K562 (cell line): ENCODE data around the gene PRPF18. TPM values are rescaled to one million over a fixed set of nuclear protein-coding genes. Genes with fewer than 3 reads are reported as not detected.

ENCODE experiments used
- ATAC-seq: fragments of 200-7000 bp; cut with Tn5 transposase; 3 replicates; pipeline ENCODE4 v1.9.1; 2020; ENCODE audit warnings: moderate library complexity
- BruUV-seq: library from RNA; stranded (reverse); fragments of 400-500 nt; replicated peaks from 2 replicates; lab custom pipeline; 2021; lab: Mats Ljungman, UMichigan
- CTCF ChIA-PET: fragments of 300-600 bp; formaldehyde crosslinking; extraction: SDS; loops from one replicate; lab custom pipeline; 2021; ENCODE audit warnings: low intra/inter-chr PET ratio; lab: Yijun Ruan, JAX
- POLR2A ChIA-PET: fragments of 300-600, 350-650 bp; sonication (Branson Sonifier 250); formaldehyde crosslinking; extraction: SDS; loops from one replicate; lab custom pipeline; 2021; ENCODE audit warnings: antibody characterized with exemption, inconsistent platforms; lab: Yijun Ruan, JAX
- DNase-seq, 4 experiments: peaks; one replicate each; pipeline versions ENCODE4 v3.0.0 to v3.0.0-alpha.2; 2011 to 2018; ENCODE audit warnings: low spot score in 3 of 4, mixed read lengths in 3 of 4; ENCODE audit errors: extremely low read depth in 1 of 4
- FAIRE-seq: peaks from 2 replicates; lab custom pipeline; 2011; peaks lifted over from hg19 to GRCh38; lab: Jason Lieb, UNC
- H2AFZ ChIP-seq: 2 replicates; pipeline ENCODE4 v1.6.0; 2011; ENCODE audit warnings: low read depth, low read length, control low read depth, inconsistent platforms
- H3K27ac ChIP-seq: fragments of 200-600 bp; 3 replicates; pipeline ENCODE4 v1.8.0; 2011; ENCODE audit warnings: low read depth, mild to moderate bottlenecking, control low read depth, inconsistent platforms, low read length, moderate library complexity, mixed read lengths; ENCODE audit errors: extremely low read depth
- H3K27me3 ChIP-seq, 2 experiments: fragments of 300-600 bp in 1 of 2; 2 replicates in 1 of 2; 3 replicates in 1 of 2; pipeline versions ENCODE4 v1.6.0 to v1.8.0; 2011; ENCODE audit warnings: inconsistent platforms in 2 of 2, low read length in 2 of 2, mild to moderate bottlenecking in 1 of 2, mixed read lengths in 1 of 2, moderate library complexity in 1 of 2; ENCODE audit not compliant: control insufficient read depth in 2 of 2, insufficient read depth in 2 of 2
- H3K36me3 ChIP-seq: fragments of 300-600 bp; 3 replicates; pipeline ENCODE4 v1.8.0; 2011; ENCODE audit warnings: mild to moderate bottlenecking, low read length, inconsistent platforms; ENCODE audit not compliant: control insufficient read depth, insufficient read depth
- H3K4me1 ChIP-seq, 2 experiments: fragments of 200-600 bp in 1 of 2; replicated peaks in 1 of 2; 2 replicates in 1 of 2; 3 replicates in 1 of 2; pipeline versions ENCODE4 v1.5.1 to v1.8.0; 2011; ENCODE audit warnings: inconsistent platforms in 2 of 2, low read length in 2 of 2, mild to moderate bottlenecking in 1 of 2, mixed read lengths in 1 of 2, moderate library complexity in 1 of 2; ENCODE audit not compliant: control insufficient read depth in 2 of 2, insufficient read depth in 2 of 2
- H3K4me2 ChIP-seq: 2 replicates; pipeline ENCODE4 v1.6.1; 2011; ENCODE audit warnings: low read length, control low read depth, inconsistent platforms, mixed read lengths; ENCODE audit not compliant: insufficient read depth
- H3K4me3 ChIP-seq: fragments of 200-600 bp; sonication (generic), shearing (Covaris generic); 2 replicates; pipeline ENCODE4 v1.5.1; 2016; ENCODE audit warnings: control low read depth, inconsistent platforms
- H3K79me2 ChIP-seq: fragments of 200-600 bp; 3 replicates; pipeline ENCODE4 v1.8.0; 2011; ENCODE audit warnings: low read length, inconsistent platforms; ENCODE audit not compliant: control insufficient read depth, insufficient read depth
- H3K9ac ChIP-seq, 2 experiments: 2 replicates each; pipeline versions ENCODE4 v1.6.0 to v1.6.1; 2011; ENCODE audit warnings: low read depth in 2 of 2, low read length in 2 of 2, control low read depth in 1 of 2, inconsistent platforms in 1 of 2, mild to moderate bottlenecking in 1 of 2, mixed read lengths in 1 of 2; ENCODE audit not compliant: insufficient read depth in 1 of 2
- H3K9me1 ChIP-seq: one replicate; pipeline ENCODE4 v1.6.0; 2011; ENCODE audit warnings: inconsistent platforms, mild to moderate bottlenecking, low read length, moderate library complexity; ENCODE audit not compliant: control insufficient read depth, insufficient read depth
- H3K9me3 ChIP-seq: replicated peaks from 2 replicates; pipeline ENCODE4 v1.5.1; 2011; ENCODE audit warnings: low read depth, low read length, inconsistent platforms; ENCODE audit not compliant: control insufficient read depth, insufficient read depth
- H4K20me1 ChIP-seq: replicated peaks from 2 replicates; pipeline ENCODE4 v1.6.1; 2011; ENCODE audit warnings: low read length, inconsistent platforms, mixed read lengths; ENCODE audit not compliant: control insufficient read depth, insufficient read depth
- C11orf30 ChIP-seq: fragments of 450-650 bp; IDR thresholded peaks from 2 replicates; pipeline ENCODE4 v1.6.1; 2016; ENCODE audit warnings: low read depth, mild to moderate bottlenecking
- CBFB ChIP-seq: sonication (generic); formaldehyde crosslinking; IDR thresholded peaks from 2 replicates; pipeline ENCODE4 v1.4.0; 2020; ENCODE audit warnings: mild to moderate bottlenecking, missing genetic modification reagents
- MAFK ChIP-seq: IDR thresholded peaks from 2 replicates; pipeline ENCODE4 v1.6.1; 2011; ENCODE audit warnings: low read length, improper control_type of control experiment
- ZC3H11A ChIP-seq: IDR thresholded peaks from 2 replicates; pipeline ENCODE4 v1.6.1; 2012; ENCODE audit warnings: low read depth, low read length, improper control_type of control experiment
- ZNF316 ChIP-seq: fragments of 450-650 bp; IDR thresholded peaks from 2 replicates; pipeline ENCODE4 v1.6.1; 2016
- WGBS: fragments of 100-300 bp; shearing (Covaris generic); methylation state at CpG from one replicate; pipeline ENCODE4 v1.1.6; 2016; ENCODE audit warnings: low coverage, mixed read lengths; ENCODE audit not compliant: insufficient coverage; ENCODE audit errors: missing lambda C conversion rate; 5-methylcytosine and 5-hydroxymethylcytosine counted together
- in situ Hi-C: fragments of 300-500 bp; cut with MboI; formaldehyde crosslinking; loops from 4 replicates; pipeline ENCODE4 v1.15.0; 2018; ENCODE audit warnings: inconsistent platforms, mixed read lengths
- intact Hi-C: fragments of 100-400 bp; cut with micrococcal nuclease; formaldehyde crosslinking; loops from 2 replicates; pipeline ENCODE4 v1.14.2; 2022
- polyA plus RNA-seq, 8 experiments: library from polyadenylated mRNA; depleted of rRNA in 4 of 8; stranded (reverse) in 5 of 8; unstranded in 3 of 8; fragments of >200 nt; fragmentation: Nextera tagmentation in 2 of 8; fragmentation: Illumina TruSeq in 1 of 8; extraction: Ambion mirVana in 2 of 8; extraction: Trizol in 1 of 8; gene quantifications; 2 replicates each; pipeline versions ENCODE4 v1.2.1 to v1.2.3, GENCODE V29; 2011 to 2014; ENCODE audit warnings: inconsistent platforms in 1 of 8, missing spikeins in 1 of 8
- total RNA-seq, 7 experiments: library from RNA; depleted of rRNA in 6 of 7; stranded (reverse); fragments of >200 nt in 6 of 7; fragmentation: Illumina TruSeq in 2 of 7; extraction: Trizol in 2 of 7; gene quantifications; 2 replicates each; pipeline versions ENCODE4 v1.2.1 to v1.2.3, GENCODE V29; 2011 to 2021; ENCODE audit warnings: low replicate concordance in 1 of 7
- TF ChIP-seq, protein P1 (sequence below): sonication (generic); formaldehyde crosslinking; IDR thresholded peaks from 2 replicates; pipeline ENCODE4 v1.8.0; 2022; ENCODE audit warnings: mild to moderate bottlenecking, low read depth, missing genetic modification reagents

The PRPF18 gene
- total and polyA plus RNA-seq, 9 of the 15 experiments (the other 6 are each of a cell fraction or from before 2014, with no cell fraction given): 14.0 to 30.6 (median 23.1) TPM

DNA sequence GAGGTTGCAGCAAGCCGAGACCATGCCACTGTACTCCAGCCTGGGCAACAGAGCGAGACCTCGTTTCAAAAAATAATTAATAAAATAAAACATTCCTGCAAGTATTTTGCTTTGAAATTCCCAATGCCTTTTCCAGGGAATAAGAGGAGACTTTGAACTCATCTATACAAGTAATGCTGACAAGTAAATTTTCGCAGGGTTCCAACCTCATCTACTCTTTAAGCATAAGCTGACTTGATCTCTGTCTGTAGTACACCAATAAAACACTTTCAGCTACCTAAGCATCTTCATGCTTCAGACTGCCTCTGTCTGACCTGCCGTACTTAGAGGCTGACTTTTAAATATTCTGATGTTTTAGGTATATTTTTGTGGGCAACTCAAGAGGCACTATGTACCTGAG is 44.2 kb upstream of the PRPF18 start:
- Histone ChIP-seq H3K27ac (no peak overlapping the region), H3K4me3 (no peak overlapping the region), H2AFZ (no peak overlapping the region), H3K9me1 (no peaks in the 10 kb centered on the region), H3K4me1 (no peaks in the 10 kb centered on the region; a peak in 2 of 5 replicates), H3K9me3 (no peaks in the 10 kb centered on the region), H3K27me3 (peaks cover 21 to 24% of the 10 kb centered on the region in 2 experiments), H3K4me2 (no peak overlapping the region), H4K20me1 (no peaks in the 10 kb centered on the region), H3K9ac (no peak overlapping the region), H3K36me3 (no peaks in the 10 kb centered on the region), H3K79me2 (no peaks in the 10 kb centered on the region)
- no peak for FAIRE-seq
- 9% methylated on average over 5 of the region's 5 CpGs for WGBS
- intact Hi-C loops (no loop called here), in situ Hi-C loops (no loop called here)
- DNase-seq: no peak
- TF ChIP-seq ZC3H11A (no peak), ZNF316 (peak; percentile 60), CBFB (CRISPR knock-in tag) (no peak), C11orf30 (0 out of 2 replicates have a peak, but pooled peaks have one; percentile 20), MAFK (peak; percentile 4; the same call in 1 of the 2 replicates)
- TF ChIP-seq, protein P1, sequence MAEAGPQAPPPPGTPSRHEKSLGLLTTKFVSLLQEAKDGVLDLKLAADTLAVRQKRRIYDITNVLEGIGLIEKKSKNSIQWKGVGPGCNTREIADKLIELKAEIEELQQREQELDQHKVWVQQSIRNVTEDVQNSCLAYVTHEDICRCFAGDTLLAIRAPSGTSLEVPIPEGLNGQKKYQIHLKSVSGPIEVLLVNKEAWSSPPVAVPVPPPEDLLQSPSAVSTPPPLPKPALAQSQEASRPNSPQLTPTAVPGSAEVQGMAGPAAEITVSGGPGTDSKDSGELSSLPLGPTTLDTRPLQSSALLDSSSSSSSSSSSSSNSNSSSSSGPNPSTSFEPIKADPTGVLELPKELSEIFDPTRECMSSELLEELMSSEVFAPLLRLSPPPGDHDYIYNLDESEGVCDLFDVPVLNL (CRISPR knock-in tag): no peak
- CTCF ChIA-PET: no interaction called here
- BruUV-seq: no TSS peak
- no peak for ATAC-seq
- POLR2A ChIA-PET: no interaction called here
